PC-3 (cell line): ENCODE measurements around the gene DDOST. TPM values are rescaled to one million over a fixed set of nuclear protein-coding genes. Genes with fewer than 3 reads are reported as not detected.

Experiments used
- ATAC-seq: fragments of 200-7000 bp; cut with Tn5 transposase; 2 replicates; pipeline ENCODE4 v1.9.1; 2020; ENCODE audit warnings: mild to moderate bottlenecking, moderate library complexity
- BruUV-seq: library from RNA; stranded (reverse); fragments of 400-500 nt; replicated peaks from 2 replicates; lab custom pipeline; 2021; lab: Mats Ljungman, UMichigan
- CTCF ChIA-PET: fragments of 300-600 bp; sonication (Branson Sonifier 250); formaldehyde crosslinking; loops from one replicate; lab custom pipeline; 2022; ENCODE audit warnings: antibody characterized with exemption; lab: Charles Lee
- POLR2A ChIA-PET: fragments of 300-600 bp; sonication (Branson Sonifier 250); formaldehyde crosslinking; loops from one replicate; lab custom pipeline; 2022; ENCODE audit warnings: antibody characterized with exemption; ENCODE audit not compliant: unreplicated experiment; lab: Charles Lee
- DNase-seq: peaks from one replicate; pipeline ENCODE4 v3.0.0-alpha.2; 2015
- H2AFZ ChIP-seq: fragments of 300-600 bp; sonication (generic); 2 replicates; pipeline ENCODE4 v1.6.0; 2016; ENCODE audit warnings: antibody characterized with exemption, low read length
- H3F3A ChIP-seq: fragments of 300-600 bp; sonication (generic); one replicate; pipeline ENCODE4 v1.6.0; 2017; ENCODE audit warnings: antibody characterized with exemption, low read length, control low read depth, mild to moderate bottlenecking; ENCODE audit not compliant: unreplicated experiment
- H3K27ac ChIP-seq: fragments of 300-600 bp; sonication (generic); 2 replicates; pipeline ENCODE4 v1.5.1; 2016; ENCODE audit warnings: mild to moderate bottlenecking, low read length
- H3K27me3 ChIP-seq: fragments of 300-600 bp; sonication (generic); 2 replicates; pipeline ENCODE4 v1.6.1; 2016; ENCODE audit warnings: low read length, mixed read lengths
- H3K36me3 ChIP-seq: fragments of 300-600 bp; sonication (generic); 2 replicates; pipeline ENCODE4 v1.6.1; 2016; ENCODE audit warnings: low read depth, mixed run types, low read length, mixed read lengths
- H3K4me1 ChIP-seq: fragments of 300-600 bp; sonication (generic); 2 replicates; pipeline ENCODE4 v1.5.1; 2016; ENCODE audit warnings: low read length; ENCODE audit not compliant: insufficient read depth
- H3K4me2 ChIP-seq: fragments of 300-600 bp; sonication (generic); 2 replicates; pipeline ENCODE4 v1.6.0; 2016; ENCODE audit warnings: low read length
- H3K4me3 ChIP-seq: fragments of 300-600 bp; sonication (generic); 2 replicates; pipeline ENCODE4 v1.5.1; 2016; ENCODE audit warnings: mild to moderate bottlenecking, low read length, mixed read lengths
- H3K79me2 ChIP-seq: fragments of 300-600 bp; sonication (generic); 2 replicates; pipeline ENCODE4 v1.6.1; 2017; ENCODE audit warnings: low read length, mixed read lengths
- H3K9ac ChIP-seq: fragments of 300-600 bp; sonication (generic); 2 replicates; pipeline ENCODE4 v1.6.0; 2016; ENCODE audit warnings: mild to moderate bottlenecking, low read length
- H3K9me2 ChIP-seq: fragments of 300-600 bp; sonication (generic); replicated peaks from 2 replicates; pipeline ENCODE4 v1.6.1; 2016; ENCODE audit warnings: mixed run types, low read length, mixed read lengths
- H3K9me3 ChIP-seq: fragments of 300-600 bp; sonication (generic); 2 replicates; pipeline ENCODE4 v1.6.1; 2016; ENCODE audit warnings: low read length, mixed read lengths
- H4K20me1 ChIP-seq: fragments of 300-600 bp; sonication (generic); 2 replicates; pipeline ENCODE4 v1.6.1; 2016; ENCODE audit warnings: low read length, mixed read lengths
- EZH2 ChIP-seq: fragments of 300-600 bp; sonication (generic); IDR thresholded peaks from one replicate; pipeline ENCODE4 v1.6.1; 2017; ENCODE audit warnings: antibody characterized with exemption, mild to moderate bottlenecking, low read length; ENCODE audit not compliant: unreplicated experiment
- EZH2phosphoT487 ChIP-seq: fragments of 300-600 bp; sonication (generic); IDR thresholded peaks from 2 replicates; pipeline ENCODE4 v1.6.1; 2018; ENCODE audit warnings: mild to moderate bottlenecking, antibody characterized with exemption, low read length, borderline replicate concordance
- intact Hi-C: fragments of 100-400 bp; cut with micrococcal nuclease; formaldehyde crosslinking; loops from 2 replicates; pipeline ENCODE4 v1.9.0; 2023
- total RNA-seq: library from RNA; depleted of rRNA; stranded (reverse); fragments of >200 nt; gene quantifications from 2 replicates; pipeline ENCODE4 v1.2.3, GENCODE V29; 2014
- TF ChIP-seq, protein P1 (sequence below): fragments of 300-600 bp; sonication (generic); conservative IDR thresholded peaks from 2 replicates; pipeline ENCODE4 v1.5.1; 2017; ENCODE audit warnings: antibody characterized with exemption, low read depth, mild to moderate bottlenecking, low read length

The DDOST gene
- total RNA-seq, 1 experiment from 2014 or later: 357 TPM

DNA sequence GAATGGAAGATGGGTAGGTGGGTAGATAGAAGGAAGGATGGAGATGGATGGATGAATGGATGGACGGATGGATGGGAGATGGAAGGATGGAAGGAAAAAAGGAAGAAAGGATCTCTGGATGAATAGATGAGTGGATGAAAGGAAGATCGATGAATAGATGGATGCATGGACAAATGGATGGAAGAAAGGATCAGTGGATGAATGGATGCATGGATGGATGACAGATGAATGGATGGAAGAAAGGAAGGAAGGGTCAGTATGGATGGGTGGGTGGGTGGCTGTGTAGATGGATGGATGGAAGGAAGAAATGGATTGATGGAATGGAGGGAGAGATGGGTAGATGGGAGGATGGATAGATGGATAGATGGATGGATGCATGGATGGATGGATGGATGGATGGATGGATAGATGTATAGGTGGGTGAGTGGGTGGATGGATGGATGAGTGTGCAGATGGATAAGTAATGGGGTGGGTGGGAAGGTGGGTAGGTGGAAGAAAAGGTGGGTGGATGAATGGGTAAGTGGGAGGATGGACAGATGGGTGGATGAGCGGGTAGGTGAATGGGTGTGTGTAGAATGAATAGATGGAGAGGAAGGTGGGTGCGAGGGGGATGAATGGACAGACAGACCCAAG lies 42.1 kb upstream of the DDOST start:
- no peaks in the 10 kb centered on the region for H3K36me3 ChIP-seq
- ChIA-PET POLR2A (no interaction called here), CTCF (no interaction called here)
- ATAC-seq (no peak), DNase-seq (no peak)
- H4K20me1 ChIP-seq: no peaks in the 10 kb centered on the region
- no peaks in the 10 kb centered on the region for H3K9me3 ChIP-seq
- no peak overlapping the region for H3K4me2 ChIP-seq
- no peaks in the 10 kb centered on the region for H3K27me3 ChIP-seq
- H3K9me2 ChIP-seq: no peaks in the 10 kb centered on the region
- H2AFZ ChIP-seq: no peak overlapping the region
- BruUV-seq: no TSS peak
- no peaks in the 10 kb centered on the region for H3F3A ChIP-seq
- no peak overlapping the region for H3K4me3 ChIP-seq
- intact Hi-C loops: no loop called here
- no peak overlapping the region for H3K9ac ChIP-seq
- peaks cover 7% of the 10 kb centered on the region for H3K4me1 ChIP-seq
- H3K27ac ChIP-seq: no peak overlapping the region
- no peak for TF ChIP-seq EZH2phosphoT487
- no peak for TF ChIP-seq EZH2
- TF ChIP-seq, protein P1, sequence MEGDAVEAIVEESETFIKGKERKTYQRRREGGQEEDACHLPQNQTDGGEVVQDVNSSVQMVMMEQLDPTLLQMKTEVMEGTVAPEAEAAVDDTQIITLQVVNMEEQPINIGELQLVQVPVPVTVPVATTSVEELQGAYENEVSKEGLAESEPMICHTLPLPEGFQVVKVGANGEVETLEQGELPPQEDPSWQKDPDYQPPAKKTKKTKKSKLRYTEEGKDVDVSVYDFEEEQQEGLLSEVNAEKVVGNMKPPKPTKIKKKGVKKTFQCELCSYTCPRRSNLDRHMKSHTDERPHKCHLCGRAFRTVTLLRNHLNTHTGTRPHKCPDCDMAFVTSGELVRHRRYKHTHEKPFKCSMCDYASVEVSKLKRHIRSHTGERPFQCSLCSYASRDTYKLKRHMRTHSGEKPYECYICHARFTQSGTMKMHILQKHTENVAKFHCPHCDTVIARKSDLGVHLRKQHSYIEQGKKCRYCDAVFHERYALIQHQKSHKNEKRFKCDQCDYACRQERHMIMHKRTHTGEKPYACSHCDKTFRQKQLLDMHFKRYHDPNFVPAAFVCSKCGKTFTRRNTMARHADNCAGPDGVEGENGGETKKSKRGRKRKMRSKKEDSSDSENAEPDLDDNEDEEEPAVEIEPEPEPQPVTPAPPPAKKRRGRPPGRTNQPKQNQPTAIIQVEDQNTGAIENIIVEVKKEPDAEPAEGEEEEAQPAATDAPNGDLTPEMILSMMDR: no peak
- H3K79me2 ChIP-seq: no peaks in the 10 kb centered on the region

DNA sequence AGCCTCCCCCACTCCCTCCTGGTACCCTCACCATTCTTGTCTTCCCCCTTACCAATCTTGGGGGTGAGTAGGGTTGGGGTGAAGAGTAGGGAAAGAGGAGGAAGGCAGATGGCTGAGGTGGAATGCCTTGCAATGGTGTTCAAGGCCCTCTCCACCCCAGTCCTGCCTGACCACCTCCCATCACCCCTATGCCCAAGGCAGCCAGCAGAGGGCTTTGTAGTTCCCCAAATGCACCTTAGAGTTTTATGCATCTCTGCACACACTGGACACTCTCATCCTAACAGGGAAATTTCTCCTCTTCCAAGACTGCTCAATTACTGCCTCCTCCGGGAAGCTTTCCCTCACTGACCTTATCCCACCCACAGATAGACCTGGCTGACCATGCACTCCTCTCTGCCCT lies 41.2 kb upstream of the DDOST start:
- no peak for TF ChIP-seq EZH2
- TF ChIP-seq, protein P1: peak; percentile 46
- peaks cover 16% of the 10 kb centered on the region for H3K4me1 ChIP-seq
- ATAC-seq (peak; percentile 54), DNase-seq (peak; percentile 33)
- no peak overlapping the region for H3K9ac ChIP-seq
- intact Hi-C loops: no loop called here
- no peaks in the 10 kb centered on the region for H4K20me1 ChIP-seq
- no peaks in the 10 kb centered on the region for H3K9me2 ChIP-seq
- H2AFZ ChIP-seq: no peak overlapping the region
- no peaks in the 10 kb centered on the region for H3K9me3 ChIP-seq
- no peaks in the 10 kb centered on the region for H3K36me3 ChIP-seq
- H3F3A ChIP-seq: no peaks in the 10 kb centered on the region
- ChIA-PET CTCF (no interaction called here), POLR2A (no interaction called here)
- H3K79me2 ChIP-seq: no peaks in the 10 kb centered on the region
- H3K4me2 ChIP-seq: no peak overlapping the region
- no peak overlapping the region for H3K4me3 ChIP-seq
- no peaks in the 10 kb centered on the region for H3K27me3 ChIP-seq
- no peak overlapping the region for H3K27ac ChIP-seq
- no TSS peak for BruUV-seq

GRCh38 chr1:20701847-20702246 lies 40.7 kb upstream of the DDOST start:
- TF ChIP-seq EZH2 (no peak), EZH2phosphoT487 (no peak)
- TF ChIP-seq, protein P1: no peak
- Histone ChIP-seq H3K4me2 (no peak overlapping the region), H3K79me2 (no peaks in the 10 kb centered on the region), H3K9me2 (no peaks in the 10 kb centered on the region), H2AFZ (no peak overlapping the region), H3K27me3 (no peaks in the 10 kb centered on the region), H3K4me1 (peaks cover 21% of the 10 kb centered on the region), H3K9ac (no peak overlapping the region), H4K20me1 (no peaks in the 10 kb centered on the region), H3K27ac (no peak overlapping the region), H3K36me3 (no peaks in the 10 kb centered on the region), H3F3A (no peaks in the 10 kb centered on the region), H3K4me3 (no peak overlapping the region), H3K9me3 (no peaks in the 10 kb centered on the region)
- CTCF ChIA-PET: no interaction called here
- no peak for ATAC-seq
- intact Hi-C loops: no loop called here
- no peak for DNase-seq
- POLR2A ChIA-PET: no interaction called here
- no TSS peak for BruUV-seq
